HG02798 (cell line): ENCODE data around the gene KRTAP10-3.

Experiments used
- ATAC-seq: cut with Tn5 transposase; IDR thresholded peaks from one replicate; pipeline ENCODE4 v1.9.1; 2021; ENCODE audit warnings: mild to moderate bottlenecking; ENCODE audit not compliant: unreplicated experiment, poor library complexity

Gene KRTAP10-3

GRCh38 chr21:44509539-44509938, 49.1 kb downstream of the KRTAP10-3 start:
- no peak for ATAC-seq

GRCh38 chr21:44508711-44509445, 49.7 kb downstream of the KRTAP10-3 start:
- no peak for ATAC-seq

GRCh38 chr21:44508426-44508710, 50.2 kb downstream of the KRTAP10-3 start:
- no peak for ATAC-seq
